Astrocyte of the spinal cord (primary cell): Measurements from ENCODE around the gene LMTK3.

Source experiments
- DNase-seq: peaks from one replicate; pipeline ENCODE4 v3.0.0; 2011; ENCODE audit warnings: low read depth, low spot score
- H3K4me3 ChIP-seq: 2 replicates; pipeline ENCODE4 v1.5.1; 2011; ENCODE audit warnings: low read depth, mild to moderate bottlenecking, low read length, moderate library complexity
- in situ Hi-C: cut with HindIII; loops from 2 replicates; pipeline ENCODE4 v1.10.0; 2017; ENCODE audit warnings: low sequenced_read_pairs
- TF ChIP-seq, protein P1 (sequence below): IDR thresholded peaks from 2 replicates; pipeline ENCODE4 v1.5.1; 2012; ENCODE audit warnings: low read depth, mild to moderate bottlenecking, low read length, inconsistent platforms

LMTK3 gene

DNA sequence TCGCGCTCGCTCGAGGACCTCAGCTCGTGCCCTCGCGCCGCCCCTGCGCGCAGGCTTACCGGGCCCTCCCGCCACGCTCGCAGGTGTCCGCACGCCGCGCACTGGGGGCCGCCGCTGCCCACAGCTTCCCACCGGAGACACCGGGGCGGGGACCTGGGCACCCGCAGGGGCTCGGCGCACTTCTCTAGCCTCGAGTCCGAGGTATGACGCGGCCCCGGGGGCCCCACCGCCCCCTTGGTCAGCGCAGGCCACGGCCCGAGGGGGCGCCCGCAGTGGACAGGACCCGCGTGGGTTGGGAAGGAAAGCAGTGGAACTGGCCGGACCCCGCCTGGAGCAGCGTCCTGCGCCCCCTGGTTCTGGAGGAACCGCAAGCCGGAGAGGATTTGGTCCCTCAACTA is 67.9 kb downstream of the LMTK3 start:
- TF ChIP-seq, protein P1, sequence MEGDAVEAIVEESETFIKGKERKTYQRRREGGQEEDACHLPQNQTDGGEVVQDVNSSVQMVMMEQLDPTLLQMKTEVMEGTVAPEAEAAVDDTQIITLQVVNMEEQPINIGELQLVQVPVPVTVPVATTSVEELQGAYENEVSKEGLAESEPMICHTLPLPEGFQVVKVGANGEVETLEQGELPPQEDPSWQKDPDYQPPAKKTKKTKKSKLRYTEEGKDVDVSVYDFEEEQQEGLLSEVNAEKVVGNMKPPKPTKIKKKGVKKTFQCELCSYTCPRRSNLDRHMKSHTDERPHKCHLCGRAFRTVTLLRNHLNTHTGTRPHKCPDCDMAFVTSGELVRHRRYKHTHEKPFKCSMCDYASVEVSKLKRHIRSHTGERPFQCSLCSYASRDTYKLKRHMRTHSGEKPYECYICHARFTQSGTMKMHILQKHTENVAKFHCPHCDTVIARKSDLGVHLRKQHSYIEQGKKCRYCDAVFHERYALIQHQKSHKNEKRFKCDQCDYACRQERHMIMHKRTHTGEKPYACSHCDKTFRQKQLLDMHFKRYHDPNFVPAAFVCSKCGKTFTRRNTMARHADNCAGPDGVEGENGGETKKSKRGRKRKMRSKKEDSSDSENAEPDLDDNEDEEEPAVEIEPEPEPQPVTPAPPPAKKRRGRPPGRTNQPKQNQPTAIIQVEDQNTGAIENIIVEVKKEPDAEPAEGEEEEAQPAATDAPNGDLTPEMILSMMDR, result no peak
- H3K4me3 ChIP-seq, result no peak overlapping the region
- in situ Hi-C loops, result no loop called here
- DNase-seq, result no peak

DNA sequence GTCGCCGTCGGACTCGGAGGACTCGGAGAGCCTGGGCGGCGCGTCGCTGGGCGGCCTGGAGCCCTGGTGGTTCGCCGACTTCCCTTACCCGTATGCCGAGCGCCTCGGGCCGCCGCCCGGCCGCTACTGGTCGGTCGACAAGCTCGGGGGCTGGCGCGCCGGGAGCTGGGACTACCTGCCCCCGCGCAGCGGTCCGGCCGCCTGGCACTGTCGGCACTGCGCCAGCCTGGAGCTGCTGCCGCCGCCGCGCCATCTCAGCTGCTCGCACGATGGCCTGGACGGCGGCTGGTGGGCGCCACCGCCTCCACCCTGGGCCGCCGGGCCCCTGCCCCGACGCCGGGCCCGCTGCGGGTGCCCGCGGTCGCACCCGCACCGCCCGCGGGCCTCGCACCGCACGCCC is 68.4 kb downstream of the LMTK3 start:
- no peak for DNase-seq
- TF ChIP-seq, protein P1, result no peak
- H3K4me3 ChIP-seq, result no peak overlapping the region
- in situ Hi-C loops, result no loop called here

DNA sequence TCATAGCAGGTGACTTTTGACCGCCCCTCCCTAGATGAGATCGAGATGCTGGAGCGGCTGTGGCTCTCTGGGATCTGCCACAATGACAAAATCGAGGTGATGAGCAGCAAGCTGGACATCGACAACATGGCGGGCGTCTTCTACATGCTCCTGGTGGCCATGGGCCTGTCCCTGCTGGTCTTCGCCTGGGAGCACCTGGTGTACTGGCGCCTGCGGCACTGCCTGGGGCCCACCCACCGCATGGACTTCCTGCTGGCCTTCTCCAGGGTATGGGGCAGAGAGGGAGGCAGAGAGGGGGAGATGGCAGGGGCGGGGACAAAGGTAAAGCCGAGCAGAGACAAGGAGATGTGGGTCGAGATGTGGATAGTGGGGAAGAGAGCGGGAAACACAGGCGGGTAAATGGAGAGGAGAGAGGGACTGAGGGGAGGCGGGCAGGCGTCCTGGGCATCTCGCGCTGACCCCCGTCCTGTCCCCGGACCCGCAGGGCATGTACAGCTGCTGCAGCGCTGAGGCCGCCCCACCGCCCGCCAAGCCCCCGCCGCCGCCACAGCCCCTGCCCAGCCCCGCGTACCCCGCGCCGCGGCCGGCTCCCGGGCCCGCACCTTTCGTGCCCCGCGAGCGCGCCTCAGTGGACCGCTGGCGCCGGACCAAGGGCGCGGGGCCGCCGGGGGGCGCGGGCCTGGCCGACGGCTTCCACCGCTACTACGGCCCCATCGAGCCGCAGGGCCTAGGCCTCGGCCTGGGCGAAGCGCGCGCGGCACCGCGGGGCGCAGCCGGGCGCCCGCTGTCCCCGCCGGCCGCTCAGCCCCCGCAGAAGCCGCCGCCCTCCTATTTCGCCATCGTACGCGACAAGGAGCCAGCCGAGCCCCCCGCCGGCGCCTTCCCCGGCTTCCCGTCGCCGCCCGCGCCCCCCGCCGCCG is 69.3 kb downstream of the LMTK3 start:
- in situ Hi-C loops, result no loop called here
- H3K4me3 ChIP-seq, result no peak overlapping the region
- TF ChIP-seq, protein P1, result no peak
- DNase-seq, result no peak

DNA sequence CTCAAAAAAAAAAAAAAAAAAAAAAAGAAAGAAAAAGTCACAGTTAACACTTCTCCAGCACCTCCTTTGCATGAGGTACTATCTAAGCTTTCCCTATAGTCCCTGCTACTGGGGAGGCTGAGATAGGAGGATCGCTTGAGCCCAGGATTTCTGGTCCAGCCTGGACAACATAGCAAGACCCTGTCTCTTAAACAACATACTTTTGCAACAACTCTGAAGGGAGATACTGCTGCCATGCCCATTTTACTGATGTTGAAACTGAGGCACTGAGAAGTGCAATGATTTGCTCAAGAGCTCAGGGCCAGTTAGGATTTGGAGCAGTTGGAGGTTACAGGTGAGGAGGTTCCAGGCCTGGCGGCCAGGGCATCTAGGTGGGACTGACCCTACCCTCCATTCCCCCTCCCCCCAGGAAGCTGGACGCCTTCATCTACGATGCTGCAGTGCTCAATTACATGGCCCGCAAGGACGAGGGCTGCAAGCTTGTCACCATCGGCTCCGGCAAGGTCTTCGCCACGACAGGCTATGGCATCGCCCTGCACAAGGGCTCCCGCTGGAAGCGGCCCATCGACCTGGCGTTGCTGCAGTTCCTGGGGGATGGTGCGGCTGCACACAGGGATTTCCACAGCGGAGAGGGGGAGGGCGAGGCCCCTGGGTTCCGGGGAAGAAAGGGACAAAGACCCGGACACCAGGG is 70.1 kb downstream of the LMTK3 start:
- in situ Hi-C loops, result no loop called here
- TF ChIP-seq, protein P1, result no peak
- no peak for DNase-seq
- no peak overlapping the region for H3K4me3 ChIP-seq

DNA sequence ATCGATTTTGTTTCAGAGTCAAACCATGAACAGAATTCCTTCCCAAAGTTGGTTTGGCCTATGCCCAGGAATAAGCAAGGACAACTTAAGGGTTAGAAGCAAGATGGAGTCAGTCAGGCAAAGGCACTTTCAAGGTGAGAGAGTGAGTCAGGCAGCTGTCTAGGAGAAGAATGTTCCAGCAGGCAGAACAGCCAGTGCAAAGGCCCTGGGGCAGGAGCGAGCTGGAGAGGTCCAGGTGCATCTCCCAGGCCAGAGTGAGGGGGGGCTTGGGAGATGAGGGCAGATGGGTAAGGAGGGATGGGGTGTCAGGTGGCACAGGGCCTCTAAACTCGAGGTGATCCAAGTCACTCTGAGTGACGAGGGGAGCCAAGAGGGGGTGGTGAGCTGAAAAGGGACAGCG is 75.0 kb downstream of the LMTK3 start:
- TF ChIP-seq, protein P1, result no peak
- H3K4me3 ChIP-seq, result no peak overlapping the region
- in situ Hi-C loops, result no loop called here
- DNase-seq, result no peak
